GM19455 (cell line): ENCODE results near the gene ABHD8.
"Not testable (repeated sequence)": the region's sequence is repeated elsewhere in the genome, so short reads cannot be mapped to it uniquely, and the experiment has no call there.

ENCODE experiments used
- ATAC-seq: cut with Tn5 transposase; IDR thresholded peaks from one replicate; pipeline ENCODE4 v1.9.1; 2021; ENCODE audit not compliant: unreplicated experiment

Gene ABHD8

GRCh38 chr19:17300992-17301619, 2.1 kb downstream of the ABHD8 start:
- no peak for ATAC-seq

DNA sequence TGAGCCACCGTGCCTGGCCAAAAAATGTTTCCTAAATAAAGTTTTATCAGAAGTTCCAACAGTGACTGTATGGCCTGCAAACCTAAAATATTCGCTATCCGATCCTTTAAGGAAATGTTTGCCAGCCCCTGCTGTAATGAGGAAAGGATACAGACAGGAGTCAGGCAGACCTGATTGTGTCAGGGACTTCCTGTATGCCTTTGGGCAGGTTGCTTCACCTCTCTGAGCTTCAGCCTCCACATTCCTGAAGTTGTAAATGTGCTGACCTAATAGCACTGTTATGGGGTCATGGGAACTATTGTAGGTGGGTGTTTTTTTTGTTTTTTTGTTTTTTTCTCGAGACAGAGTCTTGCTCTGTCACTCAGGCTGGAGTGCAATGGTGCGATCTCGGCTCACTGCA, 6.2 kb downstream of the ABHD8 start:
- no peak for ATAC-seq

DNA sequence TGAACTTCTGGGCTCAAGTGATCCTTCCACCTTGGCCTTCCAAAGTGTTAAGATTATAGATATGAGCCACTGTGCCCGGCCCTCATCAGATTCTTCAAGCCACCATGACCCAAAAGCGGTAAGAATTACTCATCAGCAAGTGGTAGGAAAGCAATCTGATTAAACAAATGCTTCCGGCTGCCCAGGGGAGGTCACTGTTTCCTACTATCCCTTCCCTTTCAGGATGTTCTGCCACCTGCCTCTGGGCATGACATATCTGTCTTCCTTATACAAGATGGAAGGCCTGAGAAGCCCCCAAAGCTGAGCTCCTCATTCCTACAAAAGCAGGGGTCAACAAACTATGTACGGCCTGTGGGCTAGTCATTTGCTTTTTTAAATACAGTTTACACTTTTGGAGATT, 7.0 kb downstream of the ABHD8 start:
- no peak for ATAC-seq

GRCh38 chr19:17295551-17295950, 7.7 kb downstream of the ABHD8 start:
- not testable (repeated sequence) for ATAC-seq

GRCh38 chr19:17294051-17294891, 9.0 kb downstream of the ABHD8 start:
- ATAC-seq = no peak

- ATAC-seq = no peak
These were observed 9.6 kb downstream of the ABHD8 start for GRCh38 chr19:17293605-17294004.

GRCh38 chr19:17292301-17293074, 10.7 kb downstream of the ABHD8 start:
- peak; percentile 66 for ATAC-seq

- ATAC-seq = no peak
These were observed 13.7 kb downstream of the ABHD8 start for GRCh38 chr19:17289489-17289888.

DNA sequence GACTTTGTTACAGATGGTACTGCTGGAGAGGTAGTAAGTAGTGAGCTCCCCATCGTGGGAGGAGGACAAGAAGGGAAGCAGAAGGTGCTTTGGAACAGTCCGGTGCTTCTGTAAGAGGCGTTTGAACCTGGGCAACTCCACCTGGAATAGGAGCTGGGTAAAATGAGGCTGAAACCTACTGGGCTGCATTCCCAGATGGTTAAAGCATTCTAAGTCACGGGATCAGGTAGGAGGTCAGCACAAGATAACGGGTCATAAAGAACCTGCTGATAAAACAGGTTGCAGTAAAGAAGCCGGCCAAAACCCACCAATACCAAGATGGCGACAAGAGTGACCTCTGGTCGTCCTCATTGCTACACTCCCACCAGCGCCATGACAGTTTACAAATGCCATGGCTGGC, 16.5 kb downstream of the ABHD8 start:
- no peak for ATAC-seq

- no peak for ATAC-seq
These were observed 17.0 kb downstream of the ABHD8 start for GRCh38 chr19:17286263-17286662.

- no peak for ATAC-seq
These were observed 17.6 kb downstream of the ABHD8 start for GRCh38 chr19:17285415-17286135.

DNA sequence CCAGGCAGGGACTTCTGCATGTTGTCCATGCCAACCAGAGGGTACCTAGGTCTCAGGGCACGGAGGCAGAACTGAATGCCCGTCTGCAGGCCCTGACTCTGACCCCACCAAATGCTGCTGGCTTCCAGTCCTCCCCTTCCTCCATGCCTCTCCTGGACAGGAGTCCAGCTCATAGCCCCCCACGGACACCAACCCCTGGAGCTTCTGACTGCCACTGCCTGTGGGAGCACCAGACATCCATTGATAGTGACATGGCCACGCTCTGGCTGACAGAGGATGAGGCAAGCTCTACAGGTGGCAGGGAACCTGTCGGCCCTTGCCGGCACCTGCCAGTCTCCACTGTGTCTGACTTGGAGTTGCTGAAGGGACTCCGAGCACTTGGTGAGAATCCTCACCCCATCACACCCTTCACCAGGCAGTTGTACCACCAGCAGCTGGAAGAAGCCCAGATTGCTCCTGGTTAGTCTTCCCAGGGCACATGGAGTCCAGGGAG, 19.7 kb downstream of the ABHD8 start:
- ATAC-seq = no peak

GRCh38 chr19:17282488-17283125, 20.6 kb downstream of the ABHD8 start:
- peak; percentile 67 for ATAC-seq

- ATAC-seq = no peak
These were observed 21.6 kb downstream of the ABHD8 start, which contains the start of gene ANKLE1 for GRCh38 chr19:17281391-17282304. Gene ANKLE1 (plus strand): TSS chr19:17281901. CDS start chr19:17281921, 20 bp downstream.

DNA sequence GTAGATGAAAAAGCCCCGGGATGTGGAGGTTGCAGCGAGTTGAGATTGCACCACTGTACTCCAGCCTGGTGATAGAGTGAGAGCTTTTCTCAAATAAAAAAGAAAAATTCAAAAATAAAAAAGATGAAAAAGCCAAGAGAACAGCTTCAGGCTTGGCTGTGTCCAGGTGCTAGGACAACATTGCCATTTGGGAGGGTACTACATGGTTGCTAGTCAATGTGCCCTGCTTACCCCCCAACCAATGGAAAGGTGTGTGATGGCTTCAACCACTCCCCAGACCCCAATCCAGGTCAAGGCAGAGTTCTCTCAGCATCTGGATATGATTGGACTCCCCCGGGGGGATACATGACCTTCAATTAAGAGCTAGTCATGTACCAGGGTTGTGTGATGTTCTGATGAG, 23.8 kb downstream of the ABHD8 start:
- no peak for ATAC-seq

- ATAC-seq = no peak
These were observed 27.6 kb downstream of the ABHD8 start for GRCh38 chr19:17275441-17276175.

GRCh38 chr19:17274892-17275291, 28.3 kb downstream of the ABHD8 start:
- ATAC-seq = not testable (repeated sequence)

DNA sequence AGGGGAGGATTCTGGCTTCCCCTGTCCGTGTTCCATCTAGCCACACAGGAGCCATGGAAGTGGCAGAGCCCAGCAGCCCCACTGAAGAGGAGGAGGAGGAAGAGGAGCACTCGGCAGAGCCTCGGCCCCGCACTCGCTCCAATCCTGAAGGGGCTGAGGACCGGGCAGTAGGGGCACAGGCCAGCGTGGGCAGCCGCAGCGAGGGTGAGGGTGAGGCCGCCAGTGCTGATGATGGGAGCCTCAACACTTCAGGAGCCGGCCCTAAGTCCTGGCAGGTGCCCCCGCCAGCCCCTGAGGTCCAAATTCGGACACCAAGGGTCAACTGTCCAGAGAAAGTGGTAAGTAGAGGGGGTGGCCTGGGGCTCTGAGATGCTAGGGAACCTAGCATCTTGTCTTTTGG, 34.5 kb downstream of the ABHD8 start:
- no peak for ATAC-seq
